H1 (cell line): ENCODE data around the gene OS9.

ENCODE experiments used
- CEBPB ChIP-seq: IDR thresholded peaks from 2 replicates; pipeline ENCODE4 v1.6.1; 2012; ENCODE audit warnings: low read depth, low read length
- CTCF ChIP-seq, 3 experiments: IDR thresholded peaks; 1 replicate in 2 of 3; 2 replicates in 1 of 3; pipeline versions ENCODE4 v1.5.1 to v1.6.1; 2011; ENCODE audit warnings: low read length in 3 of 3, mild to moderate bottlenecking in 3 of 3, inconsistent platforms in 2 of 3, low read depth in 1 of 3, moderate library complexity in 1 of 3; ENCODE audit not compliant: insufficient read depth in 1 of 3; ENCODE audit errors: control extremely low read depth in 1 of 3
- EP300 ChIP-seq, 2 experiments: IDR thresholded peaks; 1 replicate in 1 of 2; 2 replicates in 1 of 2; pipeline ENCODE4 v1.6.1; 2011 to 2012; ENCODE audit warnings: low read depth in 2 of 2, low read length in 2 of 2, mild to moderate bottlenecking in 2 of 2, borderline replicate concordance in 1 of 2, inconsistent platforms in 1 of 2, moderate library complexity in 1 of 2
- MAX ChIP-seq: IDR thresholded peaks from 2 replicates; pipeline ENCODE4 v1.6.1; 2012; ENCODE audit warnings: inconsistent platforms
- PHF8 ChIP-seq: fragments of 200-600 bp; sonication (generic); conservative IDR thresholded peaks from 2 replicates; pipeline ENCODE4 v1.7.1; 2012; ENCODE audit warnings: low read depth, mild to moderate bottlenecking, inconsistent platforms, low read length, moderate library complexity
- POLR2A ChIP-seq, 2 experiments: IDR thresholded peaks; 1 replicate in 1 of 2; 2 replicates in 1 of 2; pipeline ENCODE4 v1.6.1; 2011; ENCODE audit warnings: low read depth in 2 of 2, low read length in 2 of 2, mild to moderate bottlenecking in 2 of 2; ENCODE audit errors: control extremely low read depth in 1 of 2
- POLR2AphosphoS5 ChIP-seq: IDR thresholded peaks from 2 replicates; pipeline ENCODE4 v1.6.1; 2011; ENCODE audit warnings: low read depth, low read length
- RBBP5 ChIP-seq: IDR thresholded peaks from 2 replicates; pipeline ENCODE4 v1.7.1; 2012; ENCODE audit warnings: low read depth, mild to moderate bottlenecking, inconsistent platforms, low read length, moderate library complexity, borderline replicate concordance
- RFX5 ChIP-seq: IDR thresholded peaks from 2 replicates; pipeline ENCODE4 v1.6.1; 2011; ENCODE audit warnings: low read depth, low read length, improper control_type of control experiment, borderline replicate concordance
- RXRA ChIP-seq: IDR thresholded peaks from 2 replicates; pipeline ENCODE4 v1.6.1; 2011; ENCODE audit warnings: low read depth, mild to moderate bottlenecking, low read length, moderate library complexity; ENCODE audit not compliant: insufficient read depth
- SUZ12 ChIP-seq: fragments of 200-600 bp; sonication (generic); IDR thresholded peaks from 2 replicates; pipeline ENCODE4 v1.6.1; 2012; ENCODE audit warnings: mild to moderate bottlenecking, inconsistent platforms, low read length, moderate library complexity, mixed read lengths
- TCF12 ChIP-seq: IDR thresholded peaks from 2 replicates; pipeline ENCODE4 v1.6.1; 2011; ENCODE audit warnings: low read depth, mild to moderate bottlenecking, low read length

DNA sequence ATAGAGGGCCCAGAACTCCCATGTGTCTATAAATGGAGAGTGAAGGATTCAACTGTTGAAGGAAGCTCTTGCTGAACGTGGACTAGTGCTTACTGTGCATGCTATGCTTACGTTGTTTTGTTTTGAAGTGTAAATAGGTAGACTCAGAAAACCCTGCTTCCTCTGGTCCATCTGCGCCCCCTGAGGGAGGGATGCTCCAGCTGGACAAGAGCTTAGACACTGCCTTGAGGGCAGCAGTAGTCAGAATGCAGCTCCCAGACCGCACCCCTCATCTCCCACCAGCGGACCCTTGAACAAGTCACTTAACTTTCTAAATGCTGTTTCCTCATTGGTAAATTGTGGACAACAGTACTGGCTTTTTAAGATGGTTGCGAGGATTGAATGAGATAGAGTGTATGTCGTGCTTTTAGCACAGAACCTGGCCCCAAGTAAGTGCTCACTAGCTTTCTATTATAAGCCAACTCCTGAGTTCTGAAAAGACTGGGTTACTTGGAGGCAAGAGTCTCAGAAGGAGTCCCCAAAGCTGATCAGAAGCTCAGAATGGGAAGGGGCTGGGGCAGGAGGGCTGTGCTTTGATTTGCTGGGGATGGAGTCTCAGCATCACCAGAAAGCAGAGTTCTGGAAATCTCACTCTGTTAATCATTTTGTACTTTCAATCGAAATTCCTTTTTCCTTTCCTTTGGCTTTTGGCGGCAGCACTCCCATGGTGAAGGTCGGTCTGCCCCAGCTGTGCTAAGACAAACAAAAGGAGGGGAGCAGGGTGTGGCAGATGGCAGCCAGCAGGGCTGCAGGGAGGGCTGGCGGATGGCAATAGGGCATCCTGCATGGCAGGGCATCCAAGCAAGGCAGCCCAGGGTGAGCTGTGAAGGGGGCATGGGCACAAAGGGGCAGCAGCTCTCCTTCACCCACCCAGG lies 29.0 kb downstream of the OS9 start:
- TF ChIP-seq RFX5 = no peak
- no peak for TF ChIP-seq MAX
- TF ChIP-seq EP300 (IDR thresholded peaks at IDR 0.05; ENCODE audit: borderline replicate concordance in 1 of 2, low read depth in 2 of 2, low read length in 2 of 2) = no peak
- no peak for TF ChIP-seq POLR2AphosphoS5
- TF ChIP-seq CEBPB = no peak
- no peak for TF ChIP-seq CTCF (IDR thresholded peaks at IDR 0.05; ENCODE audit: control extremely low read depth in 1 of 3, insufficient read depth in 1 of 3, low read depth in 1 of 3, low read length in 3 of 3)
- TF ChIP-seq POLR2A (IDR thresholded peaks at IDR 0.05; ENCODE audit: control extremely low read depth in 1 of 2, low read depth in 2 of 2, low read length in 2 of 2) = no peak
- TF ChIP-seq SUZ12 = no peak
- TF ChIP-seq RBBP5 = no peak
- TF ChIP-seq RXRA = no peak
- no peak for TF ChIP-seq TCF12
- TF ChIP-seq PHF8 = no peak
